IPS-NIHi7 (cell line): Measurements from ENCODE around the gene UNC93A.
"Not testable (repeated sequence)": the region's sequence is repeated elsewhere in the genome, so short reads cannot be mapped to it uniquely, and the experiment has no call there.

Experiments used
- DNase-seq: peaks from one replicate; pipeline ENCODE4 v3.0.0; 2012; ENCODE audit warnings: mixed read lengths; ENCODE audit errors: extremely low spot score

The UNC93A gene

GRCh38 chr6:167309355-167310192 is 18.5 kb downstream of the UNC93A start:
- DNase-seq = not testable (repeated sequence)

DNA sequence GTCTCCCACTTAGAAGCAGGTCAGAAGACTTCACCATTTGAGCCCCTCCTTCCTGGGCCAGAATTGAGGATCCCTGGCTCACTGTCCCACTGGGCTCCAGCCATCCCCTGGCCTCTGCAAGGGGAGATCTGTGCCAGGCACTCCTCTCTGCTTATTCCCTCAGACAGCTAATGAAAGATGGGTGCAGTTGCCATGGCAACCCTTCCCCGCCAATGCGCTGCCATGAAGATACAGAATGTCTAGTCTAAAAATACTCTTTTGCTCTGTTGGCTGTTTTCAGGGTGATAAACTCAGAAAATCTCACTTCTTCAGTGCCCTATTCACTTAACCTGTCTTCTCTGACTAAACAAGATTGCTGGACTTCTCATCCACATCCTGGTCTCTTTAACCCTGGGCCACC is 20.2 kb downstream of the UNC93A start:
- no peak for DNase-seq

- DNase-seq = not testable (repeated sequence)
Measured at GRCh38 chr6:167311691-167312090, 20.6 kb downstream of the UNC93A start.

GRCh38 chr6:167314180-167314821 is 23.2 kb downstream of the UNC93A start:
- DNase-seq = no peak

GRCh38 chr6:167317172-167317571 is 26.1 kb downstream of the UNC93A start:
- DNase-seq = no peak

DNA sequence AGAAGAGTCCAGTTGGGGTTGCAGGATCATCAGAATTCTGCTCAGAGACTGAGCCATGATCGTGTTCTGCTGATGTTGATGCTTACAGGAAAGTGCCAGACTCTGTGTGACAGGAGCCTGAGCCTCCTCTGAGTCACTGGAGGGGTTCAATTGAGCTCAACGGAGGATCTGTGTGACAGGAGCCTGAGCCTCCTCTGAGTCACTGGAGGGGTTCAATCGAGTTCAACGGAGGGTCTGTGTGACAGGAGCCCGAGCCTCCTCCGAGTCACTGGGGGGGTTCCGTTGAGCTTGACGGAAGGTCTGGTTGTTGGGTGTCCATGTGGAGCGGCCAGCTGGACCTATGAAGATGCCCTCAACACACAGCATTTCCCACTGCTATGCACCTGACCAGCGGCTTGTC is 27.2 kb downstream of the UNC93A start:
- not testable (repeated sequence) for DNase-seq

DNA sequence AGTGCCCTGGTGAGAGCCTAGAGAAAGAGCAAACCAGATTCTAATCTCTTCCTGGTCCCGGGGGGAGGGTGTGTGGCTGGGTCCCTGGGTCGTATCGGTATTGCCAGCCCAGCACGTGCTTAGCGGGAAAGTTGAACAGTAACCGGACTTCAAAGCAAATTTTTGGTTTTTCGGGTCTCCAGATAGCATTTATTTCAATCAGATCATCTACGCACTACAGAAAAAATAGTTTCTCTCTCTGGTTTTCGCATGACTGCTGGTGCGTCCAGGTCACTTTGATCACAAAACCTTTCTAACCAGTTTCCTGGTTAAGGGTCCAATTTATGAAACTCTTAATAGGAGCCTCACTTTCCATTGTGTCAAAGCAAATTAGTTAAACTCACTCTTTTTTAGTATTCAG is 27.7 kb downstream of the UNC93A start:
- not testable (repeated sequence) for DNase-seq

DNA sequence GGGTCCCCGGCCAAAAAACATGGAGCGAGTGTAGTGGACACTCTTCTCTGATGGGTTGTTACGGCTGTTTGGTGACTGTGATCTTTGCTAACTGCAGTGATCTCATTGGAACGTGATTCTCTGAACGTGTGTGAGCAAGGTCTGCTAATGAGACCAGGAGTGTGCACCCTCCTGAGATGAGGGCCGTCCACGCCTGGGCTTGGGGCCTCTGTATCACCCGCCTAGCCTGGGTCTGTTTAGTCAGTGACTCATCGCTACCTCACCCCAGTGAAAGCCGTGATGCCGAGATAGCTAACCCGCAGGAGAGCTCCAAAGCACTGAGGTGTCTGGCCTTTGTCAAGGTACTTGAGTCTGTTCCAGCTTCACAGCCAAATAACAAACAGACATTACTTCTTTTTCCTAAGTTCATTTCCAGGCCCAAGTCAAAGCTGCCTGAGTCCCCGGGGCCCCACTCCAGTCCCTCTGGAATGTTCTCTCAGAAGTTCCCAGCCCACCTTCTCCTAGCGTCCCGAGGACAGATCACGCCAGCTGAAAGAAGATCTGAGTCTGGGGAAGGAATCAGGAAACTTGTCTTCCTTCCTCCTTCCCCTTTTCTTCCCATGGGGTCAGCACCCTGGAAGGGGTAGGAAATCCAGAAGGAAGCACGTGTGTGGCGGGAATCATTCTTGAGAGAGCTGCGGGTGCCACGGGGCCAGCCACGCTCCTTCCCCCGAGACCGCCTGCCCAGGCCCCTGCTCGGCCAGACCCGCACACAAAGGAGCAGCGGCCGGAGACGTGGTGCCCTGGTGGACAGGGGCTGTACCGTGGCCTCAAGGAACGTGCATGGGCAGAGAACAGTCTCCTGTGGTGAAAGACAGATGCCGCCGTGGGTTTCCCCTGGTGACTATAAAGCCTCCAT is 29.0 kb downstream of the UNC93A start:
- DNase-seq = not testable (repeated sequence)

GRCh38 chr6:167320754-167321056 is 29.6 kb downstream of the UNC93A start:
- not testable (repeated sequence) for DNase-seq

DNA sequence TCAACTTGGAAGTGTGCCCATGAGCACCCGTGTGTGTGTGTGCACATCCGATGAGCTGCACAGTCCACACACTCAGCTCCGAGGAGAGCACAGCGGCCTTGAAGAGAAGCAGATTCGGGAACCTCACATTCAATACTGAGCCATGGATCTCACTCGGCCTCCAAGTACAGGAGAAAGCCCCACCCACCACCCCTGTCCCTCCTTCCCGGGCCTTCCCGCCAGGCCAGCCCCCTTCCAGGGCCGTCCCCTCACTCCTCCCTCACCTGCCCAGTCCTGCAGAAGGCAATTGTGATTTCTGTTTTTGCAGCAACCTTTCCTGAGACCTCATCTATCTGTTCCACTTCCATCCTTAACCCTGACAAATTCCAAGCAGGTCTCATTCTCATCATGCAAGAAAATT is 30.1 kb downstream of the UNC93A start:
- not testable (repeated sequence) for DNase-seq

- no peak for DNase-seq
Measured at GRCh38 chr6:167323111-167323510, 32.0 kb downstream of the UNC93A start.

- DNase-seq = no peak
Measured at GRCh38 chr6:167324111-167324510, 33.0 kb downstream of the UNC93A start.

GRCh38 chr6:167325766-167326165 is 34.7 kb downstream of the UNC93A start:
- DNase-seq = no peak

DNA sequence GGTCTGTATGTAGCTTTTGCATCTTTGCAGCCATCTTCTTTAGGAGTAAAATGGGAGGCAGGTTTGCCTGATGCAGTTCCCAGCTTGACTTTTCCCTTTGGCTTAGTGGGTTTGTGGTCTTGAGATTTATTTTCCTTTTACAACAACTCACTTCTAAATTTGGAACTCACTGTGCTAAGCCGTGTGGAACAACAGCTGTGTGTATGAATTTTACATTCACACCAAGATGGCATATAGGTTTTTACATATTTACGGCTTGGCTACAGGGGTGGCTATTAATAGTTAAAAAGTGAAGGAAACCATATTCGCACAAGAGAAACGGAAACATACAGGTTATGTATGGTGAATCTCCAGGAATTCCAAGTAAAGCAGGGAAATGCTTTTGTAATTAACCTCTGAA is 36.3 kb downstream of the UNC93A start:
- no peak for DNase-seq

DNA sequence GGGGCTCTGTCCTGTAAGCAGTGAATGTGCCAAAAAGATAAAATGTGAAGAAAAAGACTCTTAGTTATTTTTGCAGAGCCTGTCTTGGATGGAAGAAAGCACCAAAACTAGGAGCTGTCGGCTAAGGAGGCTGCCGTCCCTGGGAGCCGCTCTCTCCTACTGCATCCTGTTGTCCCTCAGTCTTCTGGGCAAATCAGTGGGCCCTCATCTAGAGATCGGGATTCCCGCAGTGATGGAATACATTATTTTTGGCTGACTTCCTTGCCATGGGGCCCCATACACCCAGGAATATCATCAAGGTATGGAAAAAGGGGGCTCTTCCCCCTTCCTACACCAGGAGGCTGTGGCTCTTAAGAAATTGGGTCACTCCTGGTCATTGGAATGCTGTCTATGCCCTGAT is 37.0 kb downstream of the UNC93A start:
- DNase-seq = no peak

DNA sequence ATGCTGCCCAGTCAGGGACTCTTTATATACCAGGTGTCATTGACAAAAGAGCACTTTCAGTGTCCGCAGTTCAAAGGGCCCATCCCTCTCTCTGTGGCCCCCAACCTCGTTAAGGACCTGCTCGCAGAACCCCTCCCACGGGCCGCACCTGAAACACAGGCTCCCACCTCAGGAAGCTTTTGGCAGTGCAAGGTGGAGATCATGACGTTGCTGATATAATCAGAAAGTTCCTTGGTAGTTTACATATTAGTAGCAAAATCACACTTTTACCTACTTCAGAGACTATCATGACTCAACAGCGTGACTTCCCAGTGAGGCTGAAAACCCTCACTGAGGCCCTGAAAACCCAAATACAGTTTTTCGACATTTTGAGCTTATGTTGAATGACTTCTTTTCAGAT is 37.9 kb downstream of the UNC93A start:
- no peak for DNase-seq

GRCh38 chr6:167330750-167331149 is 39.6 kb downstream of the UNC93A start:
- DNase-seq = no peak

DNA sequence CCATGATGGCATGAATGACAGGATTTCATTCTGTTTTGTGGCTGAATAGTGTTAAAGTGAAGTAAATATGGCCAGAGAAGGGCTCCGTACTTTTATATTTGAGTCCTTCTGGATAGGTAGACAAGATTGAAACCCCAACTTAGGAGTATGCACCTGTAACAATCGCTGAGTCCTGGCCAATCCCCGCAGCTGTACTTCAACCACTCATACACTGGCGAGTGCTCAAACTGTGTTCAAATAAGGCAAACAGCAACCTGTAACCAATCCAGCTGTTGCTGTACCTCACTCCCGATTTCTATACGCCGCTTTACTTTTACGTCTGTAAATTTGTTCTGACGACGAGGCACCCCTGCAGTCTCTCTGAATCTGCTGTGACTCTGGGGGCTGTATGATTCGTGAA is 40.5 kb downstream of the UNC93A start:
- DNase-seq = no peak

GRCh38 chr6:167336844-167337630 is 45.9 kb downstream of the UNC93A start:
- DNase-seq = no peak

DNA sequence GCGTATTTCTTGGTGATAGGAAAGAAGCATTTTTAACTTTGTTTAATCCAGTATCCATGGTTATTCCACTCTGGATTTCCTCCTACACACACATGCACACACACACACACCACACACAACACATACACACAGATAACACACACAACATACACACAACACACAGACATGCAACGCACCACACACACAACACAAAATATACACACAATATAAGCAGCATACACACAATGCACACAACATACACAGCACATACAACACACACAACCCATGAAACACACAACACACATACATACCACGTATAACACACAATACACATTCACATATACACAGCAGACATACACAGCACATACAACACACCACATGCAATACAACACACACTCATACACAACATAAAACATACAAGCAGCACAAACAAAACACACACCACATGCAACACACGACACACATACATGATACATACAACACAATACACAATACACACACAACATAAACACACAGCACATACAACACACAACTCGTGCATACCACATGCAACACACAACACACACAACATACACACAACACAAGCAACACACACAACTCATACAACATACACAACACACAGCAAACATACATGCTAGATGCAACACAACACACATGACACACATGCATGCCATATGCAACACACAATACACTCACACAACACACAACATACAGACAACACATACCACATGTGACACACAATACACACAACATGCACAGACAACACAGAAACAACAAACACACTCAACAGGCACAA is 46.7 kb downstream of the UNC93A start:
- no peak for DNase-seq
